Endothelial cell of umbilical vein (primary cell): ENCODE measurements around the gene ALAS2. TPM values are rescaled to one million over a fixed set of nuclear protein-coding genes. Genes with fewer than 3 reads are reported as not detected.

Experiments used
- BruUV-seq: library from RNA; stranded (reverse); fragments of 400-500 nt; replicated peaks from 2 replicates; lab custom pipeline; 2021; lab: Mats Ljungman, UMichigan
- CTCF ChIA-PET: fragments of 300-600, 350-600 bp; sonication (Branson Sonifier 250); formaldehyde crosslinking; loops from one replicate; lab custom pipeline; 2021; ENCODE audit warnings: antibody characterized with exemption, inconsistent platforms; lab: Charles Lee
- POLR2A ChIA-PET: fragments of 300-600, 350-600 bp; sonication (Branson Sonifier 250); formaldehyde crosslinking; loops from one replicate; lab custom pipeline; 2021; ENCODE audit warnings: antibody characterized with exemption, inconsistent platforms; lab: Charles Lee
- DNase-seq: peaks from one replicate; pipeline ENCODE4 v3.0.0-alpha.2; 2011; ENCODE audit warnings: low read depth, low spot score
- FAIRE-seq: peaks from 2 replicates; lab custom pipeline; 2011; peaks lifted over from hg19 to GRCh38; lab: Jason Lieb, UNC
- H2AFZ ChIP-seq: 2 replicates; pipeline ENCODE4 v1.6.0; 2012; ENCODE audit warnings: low read depth, low read length, control low read depth, inconsistent platforms
- H3K27ac ChIP-seq: 2 replicates; pipeline ENCODE4 v1.5.1; 2011; ENCODE audit warnings: low read depth, mild to moderate bottlenecking, control low read depth, low read length, moderate library complexity; ENCODE audit not compliant: insufficient read depth
- H3K27me3 ChIP-seq, 2 experiments: 2 replicates each; pipeline versions ENCODE4 v1.6.0 to v1.6.1; 2011; ENCODE audit warnings: low read length in 2 of 2, mixed read lengths in 1 of 2; ENCODE audit not compliant: control insufficient read depth in 2 of 2, insufficient read depth in 2 of 2
- H3K36me3 ChIP-seq, 2 experiments: 2 replicates in 1 of 2; 3 replicates in 1 of 2; pipeline ENCODE4 v1.5.1; 2011; ENCODE audit warnings: low read length in 2 of 2, mild to moderate bottlenecking in 1 of 2, moderate library complexity in 1 of 2; ENCODE audit not compliant: control insufficient read depth in 2 of 2, insufficient read depth in 2 of 2; ENCODE audit errors: extremely low read depth in 1 of 2
- H3K4me1 ChIP-seq: 3 replicates; pipeline ENCODE4 v1.5.1; 2011; ENCODE audit warnings: mild to moderate bottlenecking, low read length; ENCODE audit not compliant: control insufficient read depth, insufficient read depth; ENCODE audit errors: extremely low read depth
- H3K4me2 ChIP-seq: 2 replicates; pipeline ENCODE4 v1.6.1; 2011; ENCODE audit warnings: low read length, control low read depth, mixed read lengths; ENCODE audit not compliant: insufficient read depth
- H3K4me3 ChIP-seq, 3 experiments: fragments of 200-600 bp in 1 of 3; sonication (generic), shearing (Covaris generic) in 1 of 3; replicated peaks in 1 of 3; 2 replicates each; pipeline ENCODE4 v1.5.1; 2011 to 2016; ENCODE audit warnings: control low read depth in 3 of 3, low read length in 3 of 3, mild to moderate bottlenecking in 2 of 3, inconsistent platforms in 1 of 3, low read depth in 1 of 3, moderate library complexity in 1 of 3; ENCODE audit not compliant: insufficient read depth in 1 of 3
- H3K79me2 ChIP-seq: 2 replicates; pipeline ENCODE4 v1.6.0; 2012; ENCODE audit warnings: low read length, inconsistent platforms; ENCODE audit not compliant: control insufficient read depth, insufficient read depth
- H3K9ac ChIP-seq: replicated peaks from 2 replicates; pipeline ENCODE3; 2011; ENCODE audit warnings: low read length, control low read depth; ENCODE audit not compliant: insufficient read depth; ENCODE audit errors: extremely low read depth
- H3K9me1 ChIP-seq: replicated peaks from 3 replicates; pipeline ENCODE4 v1.6.0; 2011; ENCODE audit warnings: mild to moderate bottlenecking, low read length; ENCODE audit not compliant: control insufficient read depth, insufficient read depth; ENCODE audit errors: extremely low read depth
- H3K9me3 ChIP-seq: replicated peaks from 2 replicates; pipeline ENCODE4 v1.5.1; 2012; ENCODE audit warnings: low read length, inconsistent platforms; ENCODE audit not compliant: control insufficient read depth, insufficient read depth
- H4K20me1 ChIP-seq: replicated peaks from 2 replicates; pipeline ENCODE3; 2011; ENCODE audit warnings: mild to moderate bottlenecking, low read length; ENCODE audit not compliant: control insufficient read depth, insufficient read depth; ENCODE audit errors: extremely low read depth
- EZH2 ChIP-seq: IDR thresholded peaks from 2 replicates; pipeline ENCODE4 v1.6.1; 2012; ENCODE audit warnings: borderline replicate concordance, low read depth, mild to moderate bottlenecking, moderate library complexity, low read length, inconsistent platforms; ENCODE audit not compliant: severe bottlenecking
- FOS ChIP-seq: IDR thresholded peaks from 2 replicates; pipeline ENCODE4 v1.6.1; 2011; ENCODE audit warnings: mild to moderate bottlenecking, low read length, moderate library complexity, borderline replicate concordance; ENCODE audit not compliant: insufficient read depth
- JUN ChIP-seq: IDR thresholded peaks from 2 replicates; pipeline ENCODE4 v1.6.1; 2011; ENCODE audit warnings: borderline replicate concordance, low read depth; ENCODE audit not compliant: insufficient read length, insufficient read depth
- MAX ChIP-seq: IDR thresholded peaks from 2 replicates; pipeline ENCODE4 v1.6.1; 2011; ENCODE audit not compliant: insufficient read depth, insufficient read length
- MYC ChIP-seq: IDR thresholded peaks from one replicate; pipeline ENCODE4 v1.6.1; 2011; ENCODE audit warnings: mild to moderate bottlenecking, low read depth, low read length
- POLR2A ChIP-seq: IDR thresholded peaks from 2 replicates; pipeline ENCODE4 v1.6.1; 2012; ENCODE audit warnings: low read depth, mild to moderate bottlenecking, control low read depth, low read length
- POLR2AphosphoS5 ChIP-seq: IDR thresholded peaks from 2 replicates; pipeline ENCODE4 v1.6.1; 2012; ENCODE audit warnings: low read depth, mild to moderate bottlenecking, control low read depth, low read length, moderate library complexity; ENCODE audit not compliant: insufficient read depth
- dilution Hi-C: fragments of 300-500 bp; cut with MboI; formaldehyde crosslinking; loops from one replicate; pipeline ENCODE4 v1.15.0; 2019; ENCODE audit warnings: low sequenced_read_pairs; ENCODE audit not compliant: extremely low pct_ligation_motif_present
- intact Hi-C: fragments of 100-400 bp; cut with micrococcal nuclease; formaldehyde crosslinking; loops from one replicate; pipeline ENCODE4 v1.10.0; 2022
- polyA plus RNA-seq, 4 experiments: library from polyadenylated mRNA; depleted of rRNA in 3 of 4; stranded (reverse) in 3 of 4; unstranded in 1 of 4; fragments of >200 nt; gene quantifications; 2 replicates each; pipeline versions ENCODE4 v1.2.1 to v1.2.3, GENCODE V29; 2011 to 2012; ENCODE audit warnings: missing spikeins in 1 of 4
- total RNA-seq: library from RNA; stranded (reverse); gene quantifications from 2 replicates; pipeline ENCODE4 v1.2.3, GENCODE V29; 2021

ALAS2 gene
- total and polyA plus RNA-seq, 2 donors (not counting 3 experiments of a cell fraction or from before 2014, with no cell fraction given): not detected

GRCh38 chrX:54994099-54994498 lies 36.7 kb downstream of the ALAS2 start, which contains the start of gene PFKFB1:
TSS of gene PFKFB1 (minus strand) at chrX:54994188. CDS start at chrX:54994007, 181 bp downstream.
- no peak for TF ChIP-seq POLR2A
- TF ChIP-seq MYC: no peak
- no peaks in the 10 kb centered on the region for H4K20me1 ChIP-seq
- no peaks in the 10 kb centered on the region for H3K4me1 ChIP-seq
- BruUV-seq: no TSS peak
- no peak within 1 kb of the TSS for H3K9ac ChIP-seq
- intact Hi-C loops (no loop called here), dilution Hi-C loops (no loop called here)
- DNase-seq: no peak
- H3K27ac ChIP-seq: no peak within 1 kb of the TSS
- ChIA-PET POLR2A (no interaction called here), CTCF (no interaction called here)
- no peaks in the 10 kb centered on the region for H3K27me3 ChIP-seq
- no peaks in the 10 kb centered on the region for H3K79me2 ChIP-seq
- no peaks in the 10 kb centered on the region for H3K36me3 ChIP-seq
- no peak within 1 kb of the TSS for H3K4me2 ChIP-seq
- no peaks in the 10 kb centered on the region for H3K9me1 ChIP-seq
- H3K4me3 ChIP-seq: no peak within 1 kb of the TSS
- FAIRE-seq: no peak
- no peak within 1 kb of the TSS for H2AFZ ChIP-seq
- no peaks in the 10 kb centered on the region for H3K9me3 ChIP-seq

- Histone ChIP-seq H3K4me1 (no peaks in the 10 kb centered on the region), H3K79me2 (no peaks in the 10 kb centered on the region), H3K4me3 (no peak overlapping the region), H3K4me2 (no peak overlapping the region), H3K9me1 (no peaks in the 10 kb centered on the region), H3K9ac (no peak overlapping the region), H3K27me3 (no peaks in the 10 kb centered on the region), H3K27ac (no peak overlapping the region), H3K9me3 (no peaks in the 10 kb centered on the region), H2AFZ (no peak overlapping the region), H4K20me1 (no peaks in the 10 kb centered on the region), H3K36me3 (no peaks in the 10 kb centered on the region)
- no TSS peak for BruUV-seq
- FAIRE-seq (no peak), DNase-seq (no peak)
- ChIA-PET POLR2A (no interaction called here), CTCF (no interaction called here)
- dilution Hi-C loops (no loop called here), intact Hi-C loops (no loop called here)
- TF ChIP-seq FOS: no peak
- no peak for TF ChIP-seq JUN
- no peak for TF ChIP-seq POLR2A
- no peak for TF ChIP-seq EZH2
- TF ChIP-seq POLR2AphosphoS5: no peak
- TF ChIP-seq MAX: no peak
- no peak for TF ChIP-seq MYC
Measured at GRCh38 chrX:54992911-54993622, 37.7 kb downstream of the ALAS2 start.
